ENCODE data around the gene BRD4. TPM values are rescaled to one million over a fixed set of nuclear protein-coding genes. Genes with fewer than 3 reads are reported as not detected.

BRD4 gene
- total and polyA plus RNA-seq, 8 donors, result 10.6 to 113 (median 20.5) TPM

DNA sequence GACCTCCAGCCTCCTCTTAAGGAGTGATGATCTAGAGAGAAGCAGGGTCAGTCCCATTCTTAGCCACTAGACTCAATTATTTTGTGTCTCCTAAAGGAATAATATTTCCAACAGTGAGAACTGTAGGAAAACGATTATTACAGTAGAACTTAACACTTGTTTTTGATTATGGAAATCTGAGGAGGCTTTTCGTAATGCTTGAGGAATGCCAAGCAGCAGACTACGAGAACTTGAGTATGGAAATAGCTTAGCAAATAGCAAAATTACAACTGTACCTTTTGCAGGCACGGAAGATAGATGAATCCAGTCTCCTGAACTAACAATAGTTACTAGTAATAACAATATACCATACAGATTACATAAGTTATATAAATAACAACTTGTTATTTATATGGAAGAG lies 12.2 kb downstream of the BRD4 start:
- TF ChIP-seq EP300 (IDR thresholded peaks at IDR 0.05), result no peak
- TF ChIP-seq POLR2A (IDR thresholded peaks at IDR 0.05), result no peak
- TF ChIP-seq POLR2AphosphoS5 (IDR thresholded peaks at IDR 0.05), result no peak
- TF ChIP-seq, protein P1, sequence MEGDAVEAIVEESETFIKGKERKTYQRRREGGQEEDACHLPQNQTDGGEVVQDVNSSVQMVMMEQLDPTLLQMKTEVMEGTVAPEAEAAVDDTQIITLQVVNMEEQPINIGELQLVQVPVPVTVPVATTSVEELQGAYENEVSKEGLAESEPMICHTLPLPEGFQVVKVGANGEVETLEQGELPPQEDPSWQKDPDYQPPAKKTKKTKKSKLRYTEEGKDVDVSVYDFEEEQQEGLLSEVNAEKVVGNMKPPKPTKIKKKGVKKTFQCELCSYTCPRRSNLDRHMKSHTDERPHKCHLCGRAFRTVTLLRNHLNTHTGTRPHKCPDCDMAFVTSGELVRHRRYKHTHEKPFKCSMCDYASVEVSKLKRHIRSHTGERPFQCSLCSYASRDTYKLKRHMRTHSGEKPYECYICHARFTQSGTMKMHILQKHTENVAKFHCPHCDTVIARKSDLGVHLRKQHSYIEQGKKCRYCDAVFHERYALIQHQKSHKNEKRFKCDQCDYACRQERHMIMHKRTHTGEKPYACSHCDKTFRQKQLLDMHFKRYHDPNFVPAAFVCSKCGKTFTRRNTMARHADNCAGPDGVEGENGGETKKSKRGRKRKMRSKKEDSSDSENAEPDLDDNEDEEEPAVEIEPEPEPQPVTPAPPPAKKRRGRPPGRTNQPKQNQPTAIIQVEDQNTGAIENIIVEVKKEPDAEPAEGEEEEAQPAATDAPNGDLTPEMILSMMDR (IDR thresholded peaks at IDR 0.05), result no peak
- WGBS, 5 donors, result 41 to 62% (median 59%) methylated on average over 4 of the region's 4 CpGs
- H3K9me3 ChIP-seq, result no peaks in the 10 kb centered on the region
- H3K27ac ChIP-seq, result peak overlapping the region in 2 of 5 donors; percentile 7 to 79
- intact Hi-C loops (cut with DNase I; ENCODE audit: low total_unique reads), result loop anchor here (10.0 kb wide), 1 partner anchor 55 kb away; no protein-coding TSS in a partner anchor
- H3K36me3 ChIP-seq, result no peaks in the 10 kb centered on the region
- H3K4me3 ChIP-seq, result no peak overlapping the region
- DNase-seq, result no peak
- peaks cover 76 to 100% (median 95%) of the 10 kb centered on the region in 4 donors for H3K4me1 ChIP-seq
- H3K27me3 ChIP-seq, result no peaks in the 10 kb centered on the region

DNA sequence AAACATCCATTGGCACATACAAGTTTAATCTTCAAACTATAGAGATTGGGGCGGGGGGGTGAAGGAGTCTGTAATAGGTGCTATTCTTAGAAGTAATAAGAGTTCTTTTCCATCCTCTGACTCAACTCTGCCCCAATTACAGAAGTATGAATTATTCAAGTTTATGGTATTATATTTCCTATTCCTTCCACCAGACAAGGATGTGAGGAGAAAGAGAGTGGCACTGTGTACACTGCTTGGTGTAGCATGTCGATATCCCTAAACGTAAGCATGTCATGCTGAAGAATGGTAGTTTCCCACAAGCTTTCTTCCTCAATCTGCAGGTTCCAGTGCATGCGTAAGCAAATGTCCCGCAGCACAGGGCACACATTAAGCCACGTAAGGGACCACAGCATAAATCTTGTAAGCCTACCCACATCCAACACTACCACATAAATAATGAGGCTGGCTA lies 14.1 kb downstream of the BRD4 start:
- Histone ChIP-seq H3K9me3 (no peaks in the 10 kb centered on the region), H3K27ac (peak overlapping the region in 3 of 5 donors; percentile 46 to 79 (median 49)), H3K4me3 (no peak overlapping the region), H3K36me3 (no peaks in the 10 kb centered on the region), H3K4me1 (peaks cover 75 to 100% (median 92%) of the 10 kb centered on the region in 4 donors), H3K27me3 (no peaks in the 10 kb centered on the region)
- TF ChIP-seq POLR2AphosphoS5 (IDR thresholded peaks at IDR 0.05), result peak in 1 of 3 donors; percentile 3
- TF ChIP-seq, protein P1 (IDR thresholded peaks at IDR 0.05), result no peak
- intact Hi-C loops (cut with DNase I; ENCODE audit: low total_unique reads), result no loop called here
- 26 to 48% (median 32%) methylated on average over 6 of the region's 6 CpGs for WGBS, 5 donors
- no peak for DNase-seq

DNA sequence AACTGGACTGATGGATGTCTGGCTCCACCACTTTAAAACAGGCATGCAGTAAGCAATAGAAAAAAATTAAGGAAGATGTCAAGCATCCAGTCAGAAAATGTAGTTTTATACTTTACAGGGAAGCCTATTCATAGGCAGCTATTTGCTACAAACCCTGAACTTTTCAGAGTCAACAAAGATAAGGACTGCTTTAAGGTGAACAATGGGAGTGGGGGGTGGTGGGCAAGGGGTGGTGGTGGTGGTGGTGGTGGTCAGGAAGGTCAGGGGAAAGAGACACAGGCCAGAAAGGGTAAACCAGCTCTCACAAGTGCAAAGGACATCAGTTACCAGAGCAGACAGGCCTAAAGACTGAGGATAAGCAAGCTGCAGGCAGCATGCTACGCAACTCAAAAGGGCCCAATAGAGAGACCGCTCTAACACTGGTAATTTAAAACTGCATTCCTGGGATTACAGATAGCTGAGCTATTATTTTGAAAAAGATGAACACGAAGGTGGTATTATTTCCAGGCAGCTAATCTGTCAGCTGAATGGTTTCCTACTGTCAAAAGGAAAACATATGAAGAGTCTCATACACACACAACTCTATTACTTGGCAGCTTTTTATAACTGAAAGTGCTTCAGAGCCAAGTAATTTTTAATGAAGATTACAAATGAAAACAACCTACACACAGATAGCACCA lies 14.8 kb downstream of the BRD4 start:
- DNase-seq, result no peak
- Histone ChIP-seq H3K27me3 (no peaks in the 10 kb centered on the region), H3K27ac (peak overlapping the region in 3 of 5 donors; percentile 46 to 79 (median 49)), H3K36me3 (no peaks in the 10 kb centered on the region), H3K9me3 (no peaks in the 10 kb centered on the region), H3K4me3 (no peak overlapping the region), H3K4me1 (peaks cover 73 to 100% (median 93%) of the 10 kb centered on the region in 4 donors)
- WGBS, 5 donors, result 30 to 49% (median 45%) methylated on average over 3 of the region's 3 CpGs
- TF ChIP-seq, protein P1 (IDR thresholded peaks at IDR 0.05), result no peak
- TF ChIP-seq POLR2A (IDR thresholded peaks at IDR 0.05) (no peak), EP300 (IDR thresholded peaks at IDR 0.05) (no peak), POLR2AphosphoS5 (IDR thresholded peaks at IDR 0.05) (no peak)
- intact Hi-C loops (cut with DNase I; ENCODE audit: low total_unique reads), result no loop called here

DNA sequence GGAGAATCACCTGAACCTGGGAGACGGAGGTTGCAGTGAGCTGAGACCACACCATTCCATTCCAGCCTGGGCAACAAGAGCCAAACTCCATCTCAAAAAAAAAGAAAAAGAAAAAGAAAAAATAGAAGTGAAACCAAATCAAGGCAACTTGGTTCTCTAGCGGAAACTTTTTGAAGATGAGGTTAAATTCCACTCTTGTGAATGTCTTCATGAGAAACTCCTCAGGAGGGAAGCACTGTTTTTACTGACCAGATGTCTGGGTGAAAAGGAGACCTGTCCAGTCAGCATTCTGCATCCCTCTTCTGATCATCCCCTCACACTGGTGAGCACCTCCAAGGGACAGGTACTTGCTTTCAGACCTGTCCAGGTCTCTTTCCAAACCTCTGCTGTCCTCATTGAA lies 15.8 kb downstream of the BRD4 start:
- H3K36me3 ChIP-seq, result no peaks in the 10 kb centered on the region
- no peaks in the 10 kb centered on the region for H3K27me3 ChIP-seq
- peaks cover 74 to 100% (median 94%) of the 10 kb centered on the region in 4 donors for H3K4me1 ChIP-seq
- H3K9me3 ChIP-seq, result no peaks in the 10 kb centered on the region
- no peak overlapping the region for H3K4me3 ChIP-seq
- 71 to 94% (median 84%) methylated on average over 2 of the region's 2 CpGs for WGBS, 5 donors
- peak overlapping the region in 3 of 5 donors; percentile 46 to 79 (median 49) for H3K27ac ChIP-seq
- no peak for DNase-seq
- TF ChIP-seq, protein P1 (IDR thresholded peaks at IDR 0.05), result no peak
- TF ChIP-seq EP300 (IDR thresholded peaks at IDR 0.05) (no peak), POLR2A (IDR thresholded peaks at IDR 0.05) (no peak), POLR2AphosphoS5 (IDR thresholded peaks at IDR 0.05) (no peak)
- intact Hi-C loops (cut with DNase I; ENCODE audit: low total_unique reads), result no loop called here

All from stomach (tissue), 9 donors.